Measurements from ENCODE around the gene ADAT3.

ADAT3 gene

GRCh38 chr19:1905110-1905862, at the start of gene ADAT3, which contains the start of gene SCAMP4:
ADAT3 (plus strand) TSS chr19:1905399; CDS start chr19:1912048, 6,649 bp downstream.
SCAMP4 (plus strand) TSS chr19:1905399; CDS start chr19:1915020, 9,621 bp downstream.
- peak; percentile 97 for DNase-seq (ENCODE audit: low spot score)

DNA sequence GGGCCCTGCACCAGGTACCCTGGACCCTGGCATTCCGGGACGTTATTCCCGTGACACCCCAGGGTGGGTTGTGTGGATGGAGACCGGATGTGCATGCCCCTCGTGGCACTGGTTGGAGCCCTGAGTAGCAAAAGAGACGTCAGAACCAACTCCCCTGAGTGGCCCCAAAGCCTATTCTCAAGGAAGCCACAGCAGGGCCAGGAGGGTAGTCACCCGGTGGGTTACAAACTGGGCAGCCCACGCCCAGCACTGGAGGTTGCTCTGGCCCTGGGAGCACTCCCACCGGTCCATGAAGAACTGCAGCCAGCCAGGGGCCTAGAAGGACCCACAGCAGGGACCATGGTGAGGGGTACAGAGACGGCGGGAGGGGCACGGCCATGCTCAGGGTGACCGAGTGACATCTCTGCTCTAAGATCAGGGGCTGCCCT, 49.4 kb upstream of the ADAT3 start:
- no peak for DNase-seq (ENCODE audit: low spot score)

DNA sequence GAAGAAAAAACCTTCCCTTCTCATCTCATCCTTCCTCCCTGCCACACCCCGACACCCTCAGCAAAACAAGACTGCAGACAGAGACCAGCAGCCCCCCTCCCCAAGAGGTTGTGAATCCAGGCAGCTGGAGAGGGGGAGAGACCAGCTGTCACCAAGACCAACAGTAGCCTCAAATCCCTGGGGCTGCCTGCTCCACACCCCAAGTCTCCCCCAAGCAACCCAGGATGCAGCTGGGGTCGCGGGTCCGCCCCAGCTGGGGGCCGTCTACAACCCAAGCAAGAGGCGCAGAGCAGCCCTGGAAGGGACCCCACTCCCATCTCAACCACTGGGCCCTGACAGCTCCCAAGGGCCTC, 48.9 kb upstream of the ADAT3 start:
- DNase-seq (ENCODE audit: low spot score): no peak

- no peak for DNase-seq (ENCODE audit: low spot score)
Observed at GRCh38 chr19:1856698-1857603, 48.2 kb upstream of the ADAT3 start.

DNA sequence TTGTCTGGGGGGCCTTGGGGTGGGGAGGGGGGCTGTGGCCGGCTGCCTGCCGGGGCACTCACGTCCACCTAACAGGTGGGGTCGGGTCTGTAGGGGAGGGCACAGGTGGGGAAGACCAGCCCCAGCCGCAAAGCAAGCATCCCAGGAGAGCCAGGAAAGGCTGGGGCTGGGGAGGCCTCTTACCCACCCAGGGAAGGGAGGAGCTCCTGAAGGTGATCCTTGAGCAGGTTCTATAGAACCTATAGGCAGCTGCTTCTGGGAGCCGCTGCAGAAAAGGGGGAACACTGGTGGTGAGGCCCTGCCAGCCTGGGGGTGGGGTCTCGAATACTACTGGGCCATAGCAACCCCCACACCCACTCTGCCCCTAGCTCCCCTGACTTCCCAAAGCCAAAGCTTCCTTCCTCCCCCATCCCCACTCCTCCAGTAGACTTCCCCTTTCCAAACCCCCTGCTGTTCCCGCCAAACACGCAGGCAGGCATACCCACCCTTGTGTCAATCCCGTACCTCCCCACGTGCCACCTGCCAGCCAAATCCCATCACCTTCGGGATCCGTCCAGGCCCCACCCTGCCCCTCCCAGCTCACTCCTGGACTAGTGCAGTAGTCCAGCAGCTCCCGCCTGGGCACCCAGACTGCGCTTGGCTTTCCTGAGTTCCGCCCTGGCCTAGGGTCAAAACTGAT, 47.4 kb upstream of the ADAT3 start:
- no peak for DNase-seq (ENCODE audit: low spot score)

- DNase-seq (ENCODE audit: low spot score): no peak
Observed at GRCh38 chr19:1858412-1859081, 46.7 kb upstream of the ADAT3 start.

DNA sequence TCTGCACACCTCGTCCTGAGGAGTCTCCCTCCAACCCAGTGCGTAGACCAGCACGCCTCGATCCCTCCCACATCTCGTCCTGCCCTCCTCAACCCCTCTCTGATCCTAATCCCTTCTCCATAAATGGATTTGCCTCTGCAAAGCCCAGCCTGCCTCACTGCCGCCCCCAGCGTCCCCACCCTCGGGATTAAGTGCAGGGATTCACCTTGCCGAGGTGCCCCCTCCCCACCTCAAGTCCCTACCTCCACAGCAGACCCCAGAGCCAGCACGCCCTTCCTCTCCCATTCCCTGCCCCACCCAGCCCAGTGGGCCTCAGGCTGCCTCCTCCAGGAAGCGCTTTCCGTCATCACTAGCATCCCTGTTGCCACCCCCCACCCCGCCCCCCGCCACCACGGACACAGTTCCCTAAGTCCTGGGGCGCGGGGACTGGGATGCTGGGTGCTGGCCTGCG, 45.8 kb upstream of the ADAT3 start:
- no peak for DNase-seq (ENCODE audit: low spot score)

- DNase-seq (ENCODE audit: low spot score): no peak
Observed at GRCh38 chr19:1860042-1860775, 45.0 kb upstream of the ADAT3 start.

DNA sequence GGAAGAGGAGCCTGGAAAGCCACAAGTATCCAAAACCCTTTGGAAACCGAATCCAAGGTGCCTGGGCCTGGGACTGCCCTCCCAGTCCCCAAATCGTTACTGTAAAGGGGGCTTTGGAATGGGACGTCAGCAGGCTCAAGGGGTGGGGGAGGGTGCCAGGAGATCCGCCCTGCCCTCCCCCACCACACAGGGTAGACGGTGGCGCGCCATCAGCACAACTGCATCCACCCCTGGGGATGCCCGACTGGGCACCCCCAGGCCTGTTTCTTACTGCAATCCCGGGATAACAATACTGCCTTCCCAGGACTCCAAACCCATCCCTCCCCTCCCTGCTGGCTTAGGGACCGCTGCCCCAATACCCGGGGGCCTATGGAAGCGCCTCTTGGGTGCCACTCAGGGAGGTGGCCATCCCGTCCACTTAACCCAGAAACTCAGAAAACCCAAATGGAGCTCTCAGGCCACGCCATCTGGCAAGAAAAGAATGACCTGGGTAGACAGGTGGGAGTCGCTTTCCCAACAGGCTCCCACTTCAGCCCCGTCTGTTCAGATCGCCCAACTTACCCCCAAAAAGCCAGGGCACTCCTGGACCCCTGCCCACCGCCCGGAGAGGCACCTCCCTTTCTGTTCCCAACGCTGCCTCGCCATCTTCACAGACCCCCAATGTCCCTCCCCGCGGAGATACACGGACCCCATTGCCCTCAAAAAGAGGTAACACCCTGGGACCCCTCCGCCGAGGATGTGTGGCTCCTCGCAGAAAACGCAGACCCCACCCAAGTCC, 44.2 kb upstream of the ADAT3 start:
- DNase-seq (ENCODE audit: low spot score): no peak

- no peak for DNase-seq (ENCODE audit: low spot score)
Observed at GRCh38 chr19:1861599-1862031, 43.6 kb upstream of the ADAT3 start.

- DNase-seq (ENCODE audit: low spot score): no peak
Observed at GRCh38 chr19:1862068-1862423, 43.2 kb upstream of the ADAT3 start.

GRCh38 chr19:1862424-1863327, 42.5 kb upstream of the ADAT3 start:
- no peak for DNase-seq (ENCODE audit: low spot score)

DNA sequence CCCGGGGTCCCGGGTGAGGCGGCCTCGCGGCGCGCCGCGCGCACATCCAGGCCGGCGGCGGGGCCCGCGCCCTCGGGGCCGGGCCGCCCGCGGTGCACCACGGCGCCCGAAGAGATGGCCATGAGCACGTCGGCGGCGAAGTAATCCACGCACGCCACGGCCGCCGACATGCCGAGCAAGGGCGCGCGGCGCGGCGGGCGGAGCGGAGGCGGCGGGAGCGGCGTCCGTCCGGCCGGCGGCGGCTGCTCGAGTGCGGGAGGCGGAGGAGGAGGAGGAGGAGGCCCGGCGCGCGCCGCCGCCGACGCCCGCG, 41.9 kb upstream of the ADAT3 start, which contains the start of gene KLF16:
Gene KLF16 (minus strand): TSS at position 252 of the 310 bp plus-strand sequence. CDS start 82 bp downstream, at position 170.
- no peak for DNase-seq (ENCODE audit: low spot score)

GRCh38 chr19:1863638-1864479, 41.3 kb upstream of the ADAT3 start:
- peak; percentile 86 for DNase-seq (ENCODE audit: low spot score)

- no peak for DNase-seq (ENCODE audit: low spot score)
Observed at GRCh38 chr19:1864480-1865171, 40.6 kb upstream of the ADAT3 start.

DNA sequence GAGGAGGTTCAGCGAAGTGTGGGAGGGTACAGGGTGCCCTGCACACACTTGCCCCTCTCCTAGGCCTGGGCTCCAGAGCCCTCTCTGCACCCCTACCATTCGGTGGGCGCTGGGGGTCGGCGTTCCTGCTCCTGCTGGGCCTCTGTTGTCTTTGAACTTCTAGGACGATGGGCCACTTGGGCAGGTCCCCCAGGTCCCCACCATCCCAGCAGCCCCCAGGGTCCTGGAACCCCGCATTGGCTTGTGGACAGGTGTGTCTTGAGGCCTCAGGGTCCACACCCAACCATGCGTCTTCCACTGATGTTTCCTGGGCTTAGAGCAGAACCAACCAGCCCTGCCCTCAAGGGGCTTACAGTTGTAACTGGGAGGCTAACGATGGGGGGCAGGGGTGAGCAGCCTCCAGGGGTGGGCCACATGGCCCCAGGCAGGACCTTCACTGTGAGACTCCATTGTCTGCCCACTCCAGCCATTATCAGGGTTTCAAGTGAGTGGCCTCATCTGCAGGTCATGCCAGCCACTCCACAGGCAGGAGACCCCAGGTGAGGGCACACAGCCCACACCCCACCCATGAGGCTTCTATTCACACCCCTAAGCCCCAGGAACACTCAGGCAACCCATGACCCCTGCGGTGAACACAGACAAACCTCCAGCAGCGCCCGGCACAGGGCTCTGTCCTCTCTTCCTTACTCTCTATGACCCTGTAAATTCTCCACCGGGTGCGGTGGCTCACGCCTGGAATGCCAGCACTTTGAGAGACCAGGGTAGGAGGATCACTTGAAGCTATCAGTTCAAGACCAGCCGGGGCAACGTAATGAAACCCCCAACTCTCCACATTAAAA, 39.8 kb upstream of the ADAT3 start:
- DNase-seq (ENCODE audit: low spot score): no peak
